Measurements from ENCODE around the gene CALCA.

Gene CALCA

GRCh38 chr11:14974515-14975251 lies 2.5 kb upstream of the CALCA start:
- Histone ChIP-seq H3K9ac (ENCODE audit: low read length) (no peak overlapping the region), H3K4me1 (ENCODE audit: control insufficient read depth, insufficient read depth, low read length) (peaks cover 25% of the 10 kb centered on the region), H3K36me3 (ENCODE audit: control insufficient read depth, insufficient read depth, low read length) (no peaks in the 10 kb centered on the region), H3K9me3 (ENCODE audit: control insufficient read depth, insufficient read depth, low read depth, low read length) (no peaks in the 10 kb centered on the region), H3K27me3 (ENCODE audit: control insufficient read depth, insufficient read depth, low read length) (peaks cover 98% of the 10 kb centered on the region), H3K27ac (ENCODE audit: low read depth, low read length) (no peak overlapping the region), H3K4me3 (ENCODE audit: low read depth, low read length) (peak overlapping the region; percentile 46)

GRCh38 chr11:14973621-14974514 lies 1.7 kb upstream of the CALCA start:
- Histone ChIP-seq H3K4me1 (ENCODE audit: control insufficient read depth, insufficient read depth, low read length) (peaks cover 25% of the 10 kb centered on the region), H3K36me3 (ENCODE audit: control insufficient read depth, insufficient read depth, low read length) (no peaks in the 10 kb centered on the region), H3K27ac (ENCODE audit: low read depth, low read length) (no peak overlapping the region), H3K9me3 (ENCODE audit: control insufficient read depth, insufficient read depth, low read depth, low read length) (no peaks in the 10 kb centered on the region), H3K27me3 (ENCODE audit: control insufficient read depth, insufficient read depth, low read length) (peaks cover 99% of the 10 kb centered on the region), H3K9ac (ENCODE audit: low read length) (no peak overlapping the region), H3K4me3 (ENCODE audit: low read depth, low read length) (peak overlapping the region; percentile 46)

- no peak overlapping the region for H3K27ac ChIP-seq (ENCODE audit: low read depth, low read length)
- H3K36me3 ChIP-seq (ENCODE audit: control insufficient read depth, insufficient read depth, low read length): no peaks in the 10 kb centered on the region
- H3K4me1 ChIP-seq (ENCODE audit: control insufficient read depth, insufficient read depth, low read length): peaks cover 25% of the 10 kb centered on the region
- H3K9me3 ChIP-seq (ENCODE audit: control insufficient read depth, insufficient read depth, low read depth, low read length): no peaks in the 10 kb centered on the region
- peaks cover 99% of the 10 kb centered on the region for H3K27me3 ChIP-seq (ENCODE audit: control insufficient read depth, insufficient read depth, low read length)
- peak overlapping the region; percentile 56 for H3K4me3 ChIP-seq (ENCODE audit: low read depth, low read length)
- no peak overlapping the region for H3K9ac ChIP-seq (ENCODE audit: low read length)
These were observed 687 bp upstream of the CALCA start for GRCh38 chr11:14972581-14973495.

GRCh38 chr11:14969901-14970323 lies 2.2 kb downstream of the CALCA start:
- Histone ChIP-seq H3K4me1 (ENCODE audit: control insufficient read depth, insufficient read depth, low read length) (peaks cover 16% of the 10 kb centered on the region), H3K27ac (ENCODE audit: low read depth, low read length) (no peak overlapping the region), H3K27me3 (ENCODE audit: control insufficient read depth, insufficient read depth, low read length) (peaks cover 86% of the 10 kb centered on the region), H3K9ac (ENCODE audit: low read length) (no peak overlapping the region), H3K4me3 (ENCODE audit: low read depth, low read length) (no peak overlapping the region), H3K9me3 (ENCODE audit: control insufficient read depth, insufficient read depth, low read depth, low read length) (no peaks in the 10 kb centered on the region), H3K36me3 (ENCODE audit: control insufficient read depth, insufficient read depth, low read length) (no peaks in the 10 kb centered on the region)

- H3K27ac ChIP-seq (ENCODE audit: low read depth, low read length): no peak overlapping the region
- H3K27me3 ChIP-seq (ENCODE audit: control insufficient read depth, insufficient read depth, low read length): peaks cover 64% of the 10 kb centered on the region
- H3K4me1 ChIP-seq (ENCODE audit: control insufficient read depth, insufficient read depth, low read length): peaks cover 4% of the 10 kb centered on the region; the same call in 1 of the 2 replicates
- no peaks in the 10 kb centered on the region for H3K36me3 ChIP-seq (ENCODE audit: control insufficient read depth, insufficient read depth, low read length)
- H3K9ac ChIP-seq (ENCODE audit: low read length): no peak overlapping the region
- no peak overlapping the region for H3K4me3 ChIP-seq (ENCODE audit: low read depth, low read length)
- no peaks in the 10 kb centered on the region for H3K9me3 ChIP-seq (ENCODE audit: control insufficient read depth, insufficient read depth, low read depth, low read length)
These were observed 4.4 kb downstream of the CALCA start for GRCh38 chr11:14967581-14968243.

- Histone ChIP-seq H3K27me3 (ENCODE audit: control insufficient read depth, insufficient read depth, low read length) (no peaks in the 10 kb centered on the region; the same call in 1 of the 2 replicates), H3K36me3 (ENCODE audit: control insufficient read depth, insufficient read depth, low read length) (no peaks in the 10 kb centered on the region), H3K9me3 (ENCODE audit: control insufficient read depth, insufficient read depth, low read depth, low read length) (no peaks in the 10 kb centered on the region), H3K4me3 (ENCODE audit: low read depth, low read length) (no peak overlapping the region), H3K9ac (ENCODE audit: low read length) (no peak overlapping the region), H3K27ac (ENCODE audit: low read depth, low read length) (no peak overlapping the region), H3K4me1 (ENCODE audit: control insufficient read depth, insufficient read depth, low read length) (no peaks in the 10 kb centered on the region)
These were observed 16.0 kb downstream of the CALCA start for GRCh38 chr11:14956111-14956510.

GRCh38 chr11:14954581-14954980 lies 17.6 kb downstream of the CALCA start:
- H3K4me1 ChIP-seq (ENCODE audit: control insufficient read depth, insufficient read depth, low read length): no peaks in the 10 kb centered on the region
- no peak overlapping the region for H3K9ac ChIP-seq (ENCODE audit: low read length)
- H3K27me3 ChIP-seq (ENCODE audit: control insufficient read depth, insufficient read depth, low read length): no peaks in the 10 kb centered on the region
- no peak overlapping the region for H3K27ac ChIP-seq (ENCODE audit: low read depth, low read length)
- H3K9me3 ChIP-seq (ENCODE audit: control insufficient read depth, insufficient read depth, low read depth, low read length): no peaks in the 10 kb centered on the region
- H3K4me3 ChIP-seq (ENCODE audit: low read depth, low read length): no peak overlapping the region
- H3K36me3 ChIP-seq (ENCODE audit: control insufficient read depth, insufficient read depth, low read length): no peaks in the 10 kb centered on the region

- no peaks in the 10 kb centered on the region for H3K36me3 ChIP-seq (ENCODE audit: control insufficient read depth, insufficient read depth, low read length)
- no peak overlapping the region for H3K9ac ChIP-seq (ENCODE audit: low read length)
- H3K27me3 ChIP-seq (ENCODE audit: control insufficient read depth, insufficient read depth, low read length): no peaks in the 10 kb centered on the region
- H3K4me1 ChIP-seq (ENCODE audit: control insufficient read depth, insufficient read depth, low read length): no peaks in the 10 kb centered on the region
- no peaks in the 10 kb centered on the region for H3K9me3 ChIP-seq (ENCODE audit: control insufficient read depth, insufficient read depth, low read depth, low read length)
- H3K4me3 ChIP-seq (ENCODE audit: low read depth, low read length): no peak overlapping the region
- H3K27ac ChIP-seq (ENCODE audit: low read depth, low read length): no peak overlapping the region
These were observed 18.2 kb downstream of the CALCA start for GRCh38 chr11:14953904-14954303.

- H3K4me1 ChIP-seq (ENCODE audit: control insufficient read depth, insufficient read depth, low read length): no peaks in the 10 kb centered on the region
- H3K27ac ChIP-seq (ENCODE audit: low read depth, low read length): no peak overlapping the region
- no peaks in the 10 kb centered on the region for H3K9me3 ChIP-seq (ENCODE audit: control insufficient read depth, insufficient read depth, low read depth, low read length)
- no peak overlapping the region for H3K4me3 ChIP-seq (ENCODE audit: low read depth, low read length)
- H3K9ac ChIP-seq (ENCODE audit: low read length): no peak overlapping the region
- H3K36me3 ChIP-seq (ENCODE audit: control insufficient read depth, insufficient read depth, low read length): no peaks in the 10 kb centered on the region
- H3K27me3 ChIP-seq (ENCODE audit: control insufficient read depth, insufficient read depth, low read length): no peaks in the 10 kb centered on the region
These were observed 22.6 kb downstream of the CALCA start for GRCh38 chr11:14949437-14950147.

- H3K27me3 ChIP-seq (ENCODE audit: control insufficient read depth, insufficient read depth, low read length): no peaks in the 10 kb centered on the region
- no peaks in the 10 kb centered on the region for H3K36me3 ChIP-seq (ENCODE audit: control insufficient read depth, insufficient read depth, low read length)
- H3K4me3 ChIP-seq (ENCODE audit: low read depth, low read length): no peak overlapping the region
- peaks cover 16% of the 10 kb centered on the region for H3K9me3 ChIP-seq (ENCODE audit: control insufficient read depth, insufficient read depth, low read depth, low read length)
- H3K4me1 ChIP-seq (ENCODE audit: control insufficient read depth, insufficient read depth, low read length): no peaks in the 10 kb centered on the region
- no peak overlapping the region for H3K9ac ChIP-seq (ENCODE audit: low read length)
- H3K27ac ChIP-seq (ENCODE audit: low read depth, low read length): no peak overlapping the region
These were observed 29.4 kb downstream of the CALCA start for GRCh38 chr11:14942745-14943144.

All from HUES6 (cell line).